NCI-H2196 treated with DMSO at 0.1 percent for 48 hours (cell line): ENCODE data around the gene LGI4.

ENCODE experiments used
- DNase-seq: peaks from one replicate; lab custom pipeline; 2025; ENCODE audit not compliant: unreplicated experiment; lab: John Stamatoyannopoulos, UW

LGI4 gene

DNA sequence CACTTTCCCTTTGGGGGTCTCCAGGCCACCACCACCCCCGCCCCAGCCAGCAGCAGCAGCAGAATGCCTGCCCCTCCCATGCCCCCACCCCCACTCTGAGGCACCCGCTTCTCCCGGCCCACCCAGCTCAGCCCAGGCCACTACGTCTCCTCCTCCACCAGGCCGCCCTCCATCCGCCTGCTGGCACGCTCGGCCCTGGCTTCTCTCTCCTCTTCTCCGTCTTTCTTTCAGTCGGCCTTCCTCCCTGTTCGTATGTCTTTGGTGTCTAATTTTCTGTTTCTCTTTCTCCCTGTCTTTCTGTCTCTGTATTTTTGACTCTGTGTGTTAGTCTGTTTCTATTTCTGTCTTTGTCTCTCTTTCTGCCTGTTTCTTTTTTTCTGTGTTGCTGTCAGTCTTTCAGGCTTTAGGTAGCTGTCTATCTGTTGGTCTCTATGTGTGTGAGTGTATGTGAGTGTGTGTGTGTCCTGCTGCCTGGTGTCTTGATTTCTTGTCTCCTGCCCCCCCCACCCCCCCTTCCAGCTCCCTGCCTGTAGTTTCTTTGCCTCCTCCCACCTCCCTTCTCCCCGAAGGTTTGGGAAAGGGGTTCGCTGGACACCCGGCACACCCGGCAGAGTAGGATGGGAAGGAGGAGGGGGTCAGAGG, at the start of gene LGI4:
Gene LGI4, minus strand, starts transcription at position 459 of the 642 bp plus-strand sequence. Its CDS starts 379 bp downstream, at position 80.
- DNase-seq: no peak

DNA sequence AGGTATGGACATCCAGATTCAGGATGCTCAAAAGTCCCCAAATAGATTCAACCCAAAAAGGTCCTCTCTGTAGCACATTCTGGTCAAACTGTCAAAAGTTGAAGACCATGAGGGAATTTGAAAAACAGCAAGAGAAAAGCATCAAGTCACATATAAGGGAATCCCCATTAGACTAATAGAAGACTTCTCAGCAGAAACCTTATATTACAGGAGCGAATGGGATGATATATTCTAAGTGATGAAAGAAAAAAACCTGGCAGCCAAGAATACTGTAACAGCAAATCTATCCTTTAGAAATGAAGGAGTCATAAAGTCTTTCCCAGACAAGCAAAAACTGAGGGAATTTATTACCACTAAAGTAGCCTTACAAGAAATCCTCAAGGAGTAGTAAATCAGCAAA, 49.4 kb upstream of the LGI4 start:
- DNase-seq: no peak

DNA sequence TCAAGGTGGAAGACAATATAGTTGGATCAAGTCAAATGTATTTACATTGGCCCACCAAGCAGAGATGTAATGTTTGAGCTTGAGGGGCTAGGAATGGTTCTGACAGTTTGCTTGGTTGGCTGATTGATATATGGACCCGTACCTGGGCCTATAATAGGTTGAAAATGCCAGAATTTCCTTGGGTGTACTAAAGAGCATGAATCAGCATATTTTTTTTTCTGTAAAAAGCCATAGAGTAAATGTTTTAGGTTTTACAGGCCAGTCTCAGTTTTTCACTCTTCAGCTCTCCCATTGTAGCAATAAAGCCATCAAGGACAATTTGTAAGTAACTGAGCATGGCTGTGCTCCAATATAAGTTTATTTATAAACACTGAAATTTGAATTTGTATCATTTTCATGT, 46.5 kb upstream of the LGI4 start:
- DNase-seq: no peak

DNA sequence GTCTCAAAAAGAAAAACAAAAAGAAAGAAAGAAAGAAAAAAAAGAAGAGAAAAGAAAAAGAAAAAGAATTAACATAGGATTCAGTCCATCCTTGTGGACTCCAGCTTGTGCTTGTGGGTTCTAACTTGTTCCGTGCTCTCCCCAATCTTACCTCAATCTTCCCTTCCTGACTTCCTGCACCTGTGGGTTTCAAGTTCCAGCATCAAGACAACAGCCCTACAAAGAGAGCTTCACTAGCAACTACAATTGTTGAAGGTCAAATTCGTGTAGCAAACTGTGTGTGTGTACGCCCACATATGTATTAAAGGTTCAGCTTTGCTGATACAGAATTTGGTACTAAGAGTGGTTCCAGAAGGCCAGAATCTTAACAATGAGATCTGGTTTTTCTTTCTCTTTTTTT, 45.0 kb upstream of the LGI4 start:
- DNase-seq: no peak

DNA sequence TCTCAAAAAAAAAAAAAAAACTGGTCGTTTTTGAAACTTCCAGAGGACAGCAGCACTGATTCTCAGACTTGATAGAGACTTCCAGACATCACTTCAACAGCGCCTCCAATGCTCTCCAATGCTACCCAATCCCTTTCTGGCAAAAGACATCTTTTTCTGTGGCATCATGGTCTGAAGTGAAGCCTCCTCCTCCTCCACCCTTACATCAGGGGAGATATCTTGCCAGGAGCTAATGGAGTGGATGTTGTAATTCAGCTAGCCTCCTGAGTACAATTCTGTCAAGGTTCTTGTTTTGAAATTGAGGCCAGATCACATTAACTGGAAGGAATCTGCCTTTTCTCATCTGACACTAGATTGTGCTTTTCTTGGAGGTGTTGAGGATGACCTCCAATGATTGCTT, 43.8 kb upstream of the LGI4 start:
- no peak for DNase-seq

DNA sequence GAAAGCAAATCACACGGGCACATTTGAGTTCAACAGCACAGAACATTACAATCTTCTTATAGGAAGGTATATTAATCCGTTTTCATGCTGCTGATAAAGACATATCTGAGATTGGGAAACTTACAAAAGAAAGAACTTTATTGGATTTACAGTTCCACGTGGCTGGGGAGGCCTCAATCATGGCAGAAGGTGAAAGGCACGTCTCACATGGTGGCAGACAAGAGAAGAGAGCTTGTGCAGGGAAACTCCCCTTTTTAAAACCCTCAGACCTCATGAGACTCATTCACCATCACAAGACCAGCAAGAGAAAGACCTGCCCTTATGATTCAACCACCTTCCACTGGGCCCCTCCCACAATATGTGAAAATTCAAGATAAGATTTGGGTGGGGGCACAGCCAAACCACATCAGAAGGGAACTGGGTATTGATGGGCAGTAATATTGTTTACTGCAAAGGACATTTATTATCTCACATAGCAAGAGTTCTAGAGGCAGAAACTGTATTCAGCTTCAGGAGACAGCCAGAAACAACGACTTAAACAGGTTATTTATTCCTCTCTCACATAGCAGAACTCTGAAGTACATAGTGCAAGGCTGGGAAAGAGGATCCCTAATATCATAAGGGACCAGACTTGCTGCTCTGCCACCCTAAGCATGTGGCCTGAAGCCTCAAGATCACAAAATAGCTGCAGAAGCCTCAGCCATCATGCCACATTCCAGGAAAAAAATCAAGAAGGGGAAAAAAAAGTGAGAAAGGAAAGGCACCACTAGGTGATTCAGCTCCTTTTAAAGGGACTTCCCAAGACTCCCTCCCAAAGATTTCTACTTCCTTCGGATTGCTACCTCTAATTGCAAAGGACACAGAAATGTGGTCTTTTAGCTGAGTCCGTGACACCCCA, 42.8 kb upstream of the LGI4 start:
- no peak for DNase-seq

DNA sequence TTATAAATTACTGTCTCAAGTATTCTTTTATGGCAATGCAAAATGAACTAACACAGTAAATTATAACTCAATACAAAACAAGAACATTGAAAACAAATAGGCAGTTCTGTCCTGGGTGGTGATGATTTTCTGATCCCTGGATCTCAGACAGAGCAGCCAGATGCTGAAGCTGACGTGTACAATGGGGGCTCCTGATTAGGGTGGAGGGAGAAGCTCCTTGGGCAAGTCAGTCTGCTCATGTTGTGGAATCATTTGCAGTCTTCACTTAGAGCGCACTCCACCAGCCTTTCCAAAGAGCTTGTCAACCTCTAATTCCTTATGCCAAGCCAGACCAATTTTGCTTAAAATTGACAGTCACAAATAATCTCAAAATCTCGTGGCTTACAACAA, 41.3 kb upstream of the LGI4 start:
- DNase-seq: no peak

DNA sequence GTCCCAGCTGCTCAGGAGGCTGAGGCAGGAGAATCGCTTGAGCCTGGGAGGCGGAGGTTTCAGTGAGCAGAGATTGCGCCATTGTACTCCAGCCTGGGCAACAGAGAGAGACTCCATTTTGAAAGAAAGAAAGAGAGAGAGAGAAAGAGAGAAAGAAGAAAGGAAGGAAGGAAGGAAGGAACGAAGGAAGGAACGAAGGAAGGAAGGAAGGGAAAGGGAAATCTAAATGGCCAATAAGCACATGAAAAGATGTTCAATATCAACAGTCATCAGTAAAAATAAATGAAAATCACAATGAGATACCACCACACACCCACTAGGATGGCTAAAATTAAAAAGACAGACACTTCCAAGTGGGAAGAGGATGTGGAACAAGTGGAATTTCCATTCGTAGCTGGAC, 39.4 kb upstream of the LGI4 start:
- DNase-seq: no peak

DNA sequence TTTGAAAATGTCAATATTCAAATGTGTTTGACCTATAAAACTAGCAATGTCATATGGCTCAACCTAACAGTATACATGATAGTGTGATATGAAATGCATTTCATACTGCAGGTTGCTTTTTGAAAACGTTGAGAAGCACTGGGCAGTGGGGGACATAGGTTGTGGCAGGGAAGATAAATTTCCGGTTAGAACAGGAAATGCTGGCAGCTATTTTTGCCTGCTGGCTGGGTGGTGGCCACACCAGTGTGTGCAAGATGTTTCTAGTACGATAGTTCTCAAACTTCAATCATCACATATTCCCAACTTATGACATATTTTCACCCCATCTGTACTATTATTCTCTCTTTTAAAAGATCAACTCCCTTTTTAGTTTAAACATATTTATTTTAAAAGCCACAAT, 36.9 kb upstream of the LGI4 start:
- DNase-seq: no peak

DNA sequence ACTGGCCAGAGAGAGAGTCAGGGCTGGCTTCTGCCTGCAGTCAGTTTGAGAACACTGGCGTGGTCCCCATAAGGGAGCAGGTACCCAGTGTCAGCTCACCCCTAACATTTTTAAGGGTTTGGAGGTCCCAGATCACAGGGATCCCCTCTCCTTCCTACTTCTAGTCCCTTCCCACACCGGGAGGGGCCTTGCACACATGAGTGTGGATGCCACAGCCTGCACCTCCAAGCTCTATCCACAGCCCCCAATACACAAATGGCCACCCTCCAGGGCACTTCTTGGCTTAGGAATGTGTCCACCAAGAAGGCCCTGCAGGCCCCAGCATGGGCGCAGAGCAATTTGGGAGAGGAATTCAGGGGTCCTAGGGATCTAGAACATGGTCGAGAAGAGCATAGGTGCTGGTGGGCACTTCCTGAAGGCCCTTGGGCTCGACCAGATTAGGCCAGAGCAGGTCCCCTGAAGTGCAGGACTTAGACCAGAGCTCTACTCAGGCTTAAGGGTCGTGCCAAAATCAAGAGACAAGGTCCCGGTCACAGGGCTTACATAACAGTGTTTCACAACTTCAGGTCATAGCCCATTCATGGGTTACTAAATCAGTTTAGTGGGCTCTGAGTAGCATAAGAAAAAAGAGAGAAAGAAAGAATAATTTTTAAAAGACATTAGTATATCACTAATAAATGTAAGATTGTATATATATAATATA, 35.7 kb upstream of the LGI4 start:
- no peak for DNase-seq

DNA sequence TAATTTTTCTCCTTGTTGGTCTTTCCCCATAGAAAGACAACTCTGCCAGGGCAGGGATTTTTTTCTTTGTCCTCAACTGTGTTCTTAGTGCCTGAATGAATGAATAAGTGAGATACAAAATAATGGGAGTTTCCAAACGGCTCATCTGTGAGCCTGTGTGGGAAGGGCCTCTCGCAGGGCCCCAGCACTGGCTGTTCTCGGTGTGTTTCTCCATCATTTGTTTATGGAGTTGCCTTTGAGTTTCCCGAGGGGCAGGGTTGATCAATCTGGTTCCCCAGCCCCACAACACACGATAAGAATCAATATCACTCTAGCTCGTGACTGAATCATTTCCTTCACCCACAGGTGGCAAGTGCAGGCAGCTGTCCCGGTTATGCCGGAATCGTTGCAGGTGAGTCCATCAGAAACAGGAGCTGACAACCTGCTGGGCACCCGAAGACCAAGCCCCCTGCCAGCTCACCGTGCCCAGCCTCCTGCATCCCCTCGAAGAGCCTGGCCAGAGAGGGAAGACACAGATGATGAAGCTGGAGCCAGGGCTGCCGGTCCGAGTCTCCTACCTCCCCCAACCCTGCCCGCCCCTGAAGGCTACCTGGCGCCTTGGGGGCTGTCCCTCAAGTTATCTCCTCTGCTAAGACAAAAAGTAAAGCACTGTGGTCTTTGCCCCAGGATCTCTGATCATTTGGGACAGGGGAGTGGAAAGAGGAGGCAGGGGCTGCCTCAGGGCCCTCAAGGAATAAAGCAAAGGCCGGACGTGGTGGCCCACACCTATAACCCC, 34.5 kb upstream of the LGI4 start:
- DNase-seq: no peak

DNA sequence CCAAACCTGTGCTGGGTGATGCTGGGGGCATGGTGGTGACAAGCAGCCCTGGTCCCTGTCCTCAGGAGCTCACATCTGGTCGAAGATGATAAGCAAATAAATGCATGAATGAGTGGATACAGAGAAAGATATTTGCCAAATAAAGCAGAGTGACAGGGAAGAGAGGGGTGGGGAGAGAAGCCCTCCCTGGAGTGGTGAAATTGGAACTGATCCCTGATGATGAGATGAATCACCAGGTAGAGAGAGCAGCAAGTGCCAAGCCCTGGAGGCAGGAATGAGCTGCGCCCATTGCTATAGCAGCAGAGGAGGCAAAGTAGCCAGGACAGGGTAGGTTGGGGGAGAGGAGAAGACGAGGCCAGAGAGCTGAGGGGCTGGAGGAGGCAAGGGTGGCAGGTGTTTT, 33.3 kb upstream of the LGI4 start:
- DNase-seq: no peak

DNA sequence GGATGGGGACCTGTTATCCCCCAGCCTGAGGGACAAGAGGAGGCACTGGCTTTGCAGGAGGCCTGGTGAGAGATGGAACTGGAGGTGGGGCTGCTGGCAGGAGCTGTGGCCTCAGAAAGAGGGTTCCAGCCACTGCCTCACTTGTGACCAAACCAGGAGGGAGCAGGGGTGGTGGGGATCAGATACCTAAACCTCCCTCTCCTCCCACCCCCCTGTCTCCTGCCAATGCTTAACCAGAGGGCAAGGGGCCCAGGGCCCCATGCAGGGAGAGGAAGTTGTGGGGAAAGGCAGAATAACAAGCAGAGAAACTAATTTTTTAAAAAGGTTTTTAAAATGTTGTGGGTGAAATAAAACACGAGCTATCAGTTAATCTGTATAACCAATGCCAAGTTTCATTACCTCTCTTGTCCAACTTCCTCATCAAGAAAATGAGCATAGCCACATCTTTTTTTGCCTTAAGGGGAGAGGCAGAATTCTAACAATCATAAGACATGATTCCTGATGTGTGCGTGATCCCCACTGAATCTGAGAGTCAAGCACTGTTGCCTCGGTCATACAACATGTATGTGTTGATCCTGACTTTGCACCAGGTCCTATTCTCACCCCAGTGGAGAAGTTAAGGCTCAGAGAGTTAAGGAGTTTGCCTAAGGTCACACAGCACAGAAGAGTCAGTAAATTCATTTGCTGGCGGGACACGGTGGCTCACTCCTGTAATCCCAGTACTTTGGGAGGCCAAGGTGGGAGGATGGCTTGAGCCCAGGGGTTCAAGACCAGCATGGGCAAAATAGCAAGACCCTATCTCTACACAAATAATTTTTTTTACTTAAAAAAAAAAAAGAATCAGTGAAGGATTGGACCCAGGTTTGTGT, 32.6 kb upstream of the LGI4 start:
- DNase-seq: no peak

DNA sequence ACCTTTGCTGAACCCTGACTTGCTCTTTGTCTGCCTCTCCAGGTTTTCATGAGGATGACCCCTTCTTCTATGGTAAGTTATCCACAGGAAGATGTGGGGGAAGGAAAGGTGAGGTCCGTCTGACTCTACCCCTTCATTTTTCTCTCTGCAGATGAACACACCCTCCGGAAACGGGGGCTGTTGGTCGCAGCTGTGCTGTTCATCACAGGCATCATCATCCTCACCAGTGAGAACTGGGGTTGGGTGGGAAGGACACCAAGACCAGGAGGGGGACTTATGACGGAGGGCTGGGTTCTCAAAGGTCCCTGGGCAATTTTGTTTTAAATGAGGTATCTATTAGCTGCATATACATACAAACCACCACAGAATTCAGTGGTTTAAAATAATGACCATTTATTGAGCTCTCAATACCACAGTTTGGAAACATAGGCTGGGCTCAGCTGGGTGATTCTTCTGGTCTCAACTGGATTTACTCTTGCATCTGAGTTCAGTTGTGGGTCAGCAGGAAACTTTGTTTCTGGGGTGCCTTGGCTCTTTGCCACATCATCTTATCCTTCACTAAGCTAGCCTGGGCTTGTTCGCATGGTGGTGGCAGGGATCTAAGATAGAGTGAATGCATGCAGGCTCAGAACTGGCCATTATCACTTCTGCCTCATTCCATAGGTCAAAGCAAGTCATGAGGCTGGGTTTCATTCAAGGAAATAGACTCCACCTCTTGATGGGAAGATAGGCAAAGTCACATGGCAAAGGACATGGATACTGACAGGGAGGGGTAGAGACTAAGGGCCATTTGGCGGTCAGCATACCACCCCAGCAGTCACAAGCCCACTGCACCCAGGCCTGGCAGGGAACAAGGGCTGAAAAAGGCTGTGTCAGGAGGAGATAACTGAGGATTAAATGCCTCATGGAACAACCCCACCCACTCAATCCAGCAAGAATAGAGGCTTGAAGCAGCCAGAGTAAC, 31.5 kb upstream of the LGI4 start:
- no peak for DNase-seq

DNA sequence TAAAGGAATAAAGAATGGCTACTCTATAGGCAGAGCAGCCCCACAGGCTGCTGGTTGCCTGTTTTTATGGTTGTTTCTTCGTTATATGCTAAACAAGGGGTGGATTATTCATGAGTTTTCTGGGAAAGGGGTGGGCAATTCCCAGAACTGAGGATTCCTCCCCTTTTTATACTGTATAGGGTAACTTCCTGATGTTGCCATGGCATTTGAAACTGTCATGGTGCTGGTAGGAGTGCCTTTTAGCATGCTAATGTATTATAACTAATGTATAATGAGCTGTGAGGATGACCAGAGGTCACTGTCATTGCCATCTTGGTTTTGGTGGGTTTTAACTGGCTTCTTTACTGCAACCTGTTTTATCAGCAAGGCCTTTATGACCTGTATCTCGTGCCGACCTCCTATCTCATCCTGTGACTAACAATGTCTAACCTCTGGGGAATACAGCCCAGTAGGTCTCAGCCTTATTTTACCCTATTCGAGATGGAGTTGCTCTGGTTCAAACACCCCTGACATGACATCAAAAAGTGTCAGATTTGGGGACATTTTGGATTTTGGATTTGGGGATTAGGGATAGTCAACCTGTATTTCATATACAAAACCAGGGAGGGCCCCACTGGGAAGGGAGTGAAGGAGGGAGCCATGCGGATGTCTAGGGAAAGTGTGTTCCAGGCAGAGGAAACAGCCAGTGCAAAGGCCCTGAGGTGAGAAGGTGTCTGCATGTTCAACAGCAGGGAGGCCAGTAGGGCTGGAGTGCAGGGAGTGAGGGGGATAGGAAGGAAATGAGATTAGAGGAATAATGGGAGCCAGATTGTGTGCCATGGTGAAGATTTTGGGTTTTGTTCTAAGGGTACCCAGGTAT, 30.6 kb upstream of the LGI4 start:
- no peak for DNase-seq

DNA sequence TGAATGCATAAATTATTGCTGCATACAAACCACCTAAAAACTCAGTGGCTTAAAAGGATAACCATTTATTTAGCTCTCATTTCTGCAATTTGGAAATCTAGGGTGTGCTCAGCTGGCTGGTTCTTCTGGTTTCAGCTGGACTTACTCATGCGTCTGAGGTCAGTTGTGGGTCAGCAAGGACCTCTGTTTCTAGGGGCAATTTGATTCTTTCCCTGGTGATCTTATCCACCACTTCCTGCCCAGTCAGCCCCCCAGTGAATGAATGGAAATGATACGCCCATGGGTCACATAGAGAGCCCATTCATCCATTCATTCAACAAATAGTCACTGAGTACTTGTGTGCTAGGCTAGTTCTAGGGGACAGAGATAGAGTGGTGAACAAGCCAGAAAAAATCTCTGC, 29.6 kb upstream of the LGI4 start:
- no peak for DNase-seq

DNA sequence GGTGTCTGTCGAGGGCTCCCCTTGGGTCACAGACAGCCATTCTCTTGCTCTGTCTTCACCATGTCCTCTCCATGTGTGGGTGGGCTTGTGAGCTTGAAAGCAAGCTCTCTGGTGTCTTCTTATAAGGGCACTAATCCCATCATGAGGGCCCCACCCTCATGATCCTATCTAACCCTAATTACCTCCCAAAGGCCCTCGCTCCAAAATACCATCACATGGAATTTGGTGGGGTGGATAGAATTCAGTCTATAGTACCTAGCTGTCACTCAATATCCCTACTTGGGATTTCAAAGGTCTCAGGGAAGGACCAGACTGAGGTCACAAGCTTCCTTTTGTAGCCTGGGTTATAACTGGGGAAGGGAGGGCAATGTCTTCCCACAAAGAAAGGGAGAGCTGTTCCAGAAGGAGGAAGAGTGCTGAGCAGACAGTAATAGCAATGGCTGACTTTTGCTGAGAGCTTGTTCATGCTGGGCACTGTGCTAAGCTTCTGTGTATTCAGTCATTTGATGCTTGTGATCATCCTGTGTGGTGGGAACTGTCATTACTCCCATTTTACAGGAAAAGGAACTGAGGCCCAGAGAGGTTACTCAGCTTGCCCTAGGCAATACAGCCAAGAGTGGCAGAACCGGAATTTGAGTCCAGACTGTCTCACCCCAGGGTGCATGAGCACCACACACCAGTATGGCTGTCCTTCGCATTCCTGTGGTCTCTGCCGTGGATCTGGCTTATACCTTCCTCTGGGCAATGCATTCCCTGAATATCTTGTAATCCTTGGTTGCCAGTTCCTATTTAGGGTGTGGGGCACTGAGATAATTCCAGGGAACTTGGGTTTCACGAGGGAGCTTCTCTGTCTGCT, 27.8 kb upstream of the LGI4 start:
- DNase-seq: no peak

DNA sequence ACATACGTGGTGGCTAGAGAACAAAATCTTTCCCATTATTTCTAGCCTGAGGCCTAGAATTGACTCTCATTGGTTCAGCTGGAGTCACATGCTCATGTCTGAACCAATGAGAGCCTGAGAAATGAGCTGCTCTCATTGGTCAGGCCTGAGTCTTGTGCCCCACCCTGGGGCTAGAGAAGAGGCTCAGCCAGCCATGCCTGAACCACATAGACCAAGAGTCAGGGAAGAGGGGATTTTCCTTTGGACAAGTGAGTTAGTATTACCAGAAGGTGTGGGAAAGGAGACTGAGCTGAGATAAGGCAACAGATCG, 26.5 kb upstream of the LGI4 start:
- DNase-seq: no peak
